Type B pancreatic cell (in vitro differentiated cells): ENCODE data around the gene CIAO3. TPM values are rescaled to one million over a fixed set of nuclear protein-coding genes. Genes with fewer than 3 reads are reported as not detected.
A peak's percentile ranks its signal among the peaks of the same experiment; 100 is the strongest.

Experiments used
- DNase-seq: peaks from one replicate; pipeline ENCODE4 v3.0.0; 2021; ENCODE audit warnings: mixed read lengths; ENCODE audit not compliant: unreplicated experiment; ENCODE audit errors: extremely low spot score
- H3K27ac Mint-ChIP-seq: 2 replicates; pipeline ENCODE4 v1.8.0; 2021; ENCODE audit warnings: mild to moderate bottlenecking, mixed read lengths
- H3K27me3 Mint-ChIP-seq: 2 replicates; pipeline ENCODE4 v1.8.0; 2021; ENCODE audit warnings: mixed read lengths
- H3K36me3 Mint-ChIP-seq: 2 replicates; pipeline ENCODE4 v1.8.0; 2021; ENCODE audit warnings: mixed read lengths
- H3K4me1 Mint-ChIP-seq: one replicate; pipeline ENCODE4 v1.8.0; 2021; ENCODE audit warnings: mixed read lengths; ENCODE audit not compliant: unreplicated experiment
- H3K4me3 Mint-ChIP-seq: 2 replicates; pipeline ENCODE4 v1.8.0; 2021; ENCODE audit warnings: mild to moderate bottlenecking, mixed read lengths
- H3K9me3 Mint-ChIP-seq: 2 replicates; pipeline ENCODE4 v1.8.0; 2021; ENCODE audit warnings: mixed read lengths
- total RNA-seq: library from RNA; stranded (reverse); gene quantifications from 2 replicates; pipeline ENCODE4 v1.2.1, GENCODE V29; 2021; ENCODE audit warnings: low replicate concordance
- TF ChIP-seq, protein P1 (sequence below): fragments of 200-600 bp; sonication (generic); conservative IDR thresholded peaks from 2 replicates; pipeline ENCODE4 v1.5.0; 2021; ENCODE audit warnings: antibody characterized with exemption, mild to moderate bottlenecking

The CIAO3 gene
- total RNA-seq, 1 donor from 2014 or later = 44.5 TPM

DNA sequence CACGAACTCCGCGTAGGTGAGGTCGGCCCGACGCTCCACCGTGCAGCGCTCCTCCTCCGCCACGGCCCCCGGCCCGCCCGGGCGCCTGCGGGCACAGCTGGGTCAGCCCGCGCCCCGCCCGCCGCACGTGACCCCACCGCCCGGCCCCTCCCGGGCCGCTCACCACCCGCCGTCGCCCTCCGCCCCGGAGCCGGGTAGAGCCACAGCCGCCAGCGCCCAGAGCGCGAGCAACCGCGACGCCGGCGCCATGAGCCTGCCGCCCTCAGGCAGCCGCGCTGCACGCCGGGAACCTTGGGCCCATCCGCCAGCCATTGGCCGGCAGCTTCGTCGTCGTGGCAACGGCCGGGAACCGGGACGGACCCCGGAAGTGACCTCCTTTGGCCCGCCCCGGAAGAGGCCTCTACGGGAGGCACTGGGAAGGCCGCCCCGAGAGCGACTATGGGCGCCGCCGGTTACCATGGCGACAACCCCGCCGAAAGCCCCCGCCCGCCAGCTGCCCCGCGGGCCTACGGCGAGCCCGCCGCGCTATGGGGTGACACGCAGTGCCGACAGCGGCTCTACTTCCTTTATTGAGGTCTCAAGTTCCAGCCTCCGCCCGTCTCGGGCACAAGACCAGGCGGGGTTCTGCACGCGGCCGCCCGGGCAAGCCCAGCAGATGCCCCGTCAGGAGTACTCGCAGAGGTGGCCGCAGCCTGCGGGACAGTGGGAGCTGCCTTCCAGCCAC is 56.6 kb downstream of the CIAO3 start, which contains the start of gene JMJD8:
JMJD8 (minus strand) TSS at position 264 of the 724 bp plus-strand sequence; CDS start at position 249, 15 bp downstream.
- Mint-ChIP-seq H3K9me3 (no peaks in the 10 kb centered on the region), H3K27me3 (no peaks in the 10 kb centered on the region), H3K36me3 (peaks cover 4% of the 10 kb centered on the region), H3K4me3 (peak within 1 kb of the TSS; percentile 84), H3K4me1 (peaks cover 7% of the 10 kb centered on the region), H3K27ac (peak within 1 kb of the TSS; percentile 31)
- peak; percentile 97 for DNase-seq
- TF ChIP-seq, protein P1, sequence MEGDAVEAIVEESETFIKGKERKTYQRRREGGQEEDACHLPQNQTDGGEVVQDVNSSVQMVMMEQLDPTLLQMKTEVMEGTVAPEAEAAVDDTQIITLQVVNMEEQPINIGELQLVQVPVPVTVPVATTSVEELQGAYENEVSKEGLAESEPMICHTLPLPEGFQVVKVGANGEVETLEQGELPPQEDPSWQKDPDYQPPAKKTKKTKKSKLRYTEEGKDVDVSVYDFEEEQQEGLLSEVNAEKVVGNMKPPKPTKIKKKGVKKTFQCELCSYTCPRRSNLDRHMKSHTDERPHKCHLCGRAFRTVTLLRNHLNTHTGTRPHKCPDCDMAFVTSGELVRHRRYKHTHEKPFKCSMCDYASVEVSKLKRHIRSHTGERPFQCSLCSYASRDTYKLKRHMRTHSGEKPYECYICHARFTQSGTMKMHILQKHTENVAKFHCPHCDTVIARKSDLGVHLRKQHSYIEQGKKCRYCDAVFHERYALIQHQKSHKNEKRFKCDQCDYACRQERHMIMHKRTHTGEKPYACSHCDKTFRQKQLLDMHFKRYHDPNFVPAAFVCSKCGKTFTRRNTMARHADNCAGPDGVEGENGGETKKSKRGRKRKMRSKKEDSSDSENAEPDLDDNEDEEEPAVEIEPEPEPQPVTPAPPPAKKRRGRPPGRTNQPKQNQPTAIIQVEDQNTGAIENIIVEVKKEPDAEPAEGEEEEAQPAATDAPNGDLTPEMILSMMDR = no peak

DNA sequence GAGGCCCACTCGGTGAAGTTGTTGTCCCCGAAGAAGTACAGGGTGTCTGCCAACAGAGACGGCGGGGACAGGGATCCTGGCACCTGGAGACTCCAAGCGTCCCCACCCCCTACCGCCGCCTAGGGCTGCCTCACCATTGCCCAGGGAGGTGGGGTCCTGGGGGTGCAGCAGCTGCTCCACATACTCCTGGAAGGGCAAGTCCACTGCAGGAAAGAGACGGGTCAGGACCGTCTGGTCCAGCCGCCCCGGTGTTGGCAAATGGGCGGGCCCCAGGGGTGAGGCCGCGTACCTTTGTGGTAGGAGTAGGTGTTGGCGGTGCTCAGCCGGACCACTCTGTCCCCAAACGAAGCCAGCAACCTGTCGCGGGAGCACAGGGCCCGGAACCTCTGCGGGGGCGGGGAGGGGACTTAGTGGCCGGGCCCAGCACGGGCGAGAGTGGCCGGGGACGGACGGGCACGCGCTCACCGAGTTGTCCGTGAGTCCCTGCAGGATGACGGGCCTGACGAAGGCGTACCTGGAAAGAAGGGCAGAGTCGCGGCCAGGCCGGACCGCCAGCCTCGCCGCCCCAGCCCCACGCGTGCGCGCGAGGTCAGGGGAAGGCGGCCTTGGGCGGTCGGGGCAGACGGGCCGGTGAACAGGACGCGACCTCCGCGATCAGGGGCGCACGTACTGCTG is 57.3 kb downstream of the CIAO3 start:
- H3K27ac Mint-ChIP-seq = peak overlapping the region; percentile 31
- DNase-seq = no peak
- H3K9me3 Mint-ChIP-seq = no peaks in the 10 kb centered on the region
- TF ChIP-seq, protein P1 = no peak
- peaks cover 4% of the 10 kb centered on the region for H3K36me3 Mint-ChIP-seq
- no peaks in the 10 kb centered on the region for H3K27me3 Mint-ChIP-seq
- peak overlapping the region; percentile 84 for H3K4me3 Mint-ChIP-seq
- peaks cover 3% of the 10 kb centered on the region for H3K4me1 Mint-ChIP-seq

DNA sequence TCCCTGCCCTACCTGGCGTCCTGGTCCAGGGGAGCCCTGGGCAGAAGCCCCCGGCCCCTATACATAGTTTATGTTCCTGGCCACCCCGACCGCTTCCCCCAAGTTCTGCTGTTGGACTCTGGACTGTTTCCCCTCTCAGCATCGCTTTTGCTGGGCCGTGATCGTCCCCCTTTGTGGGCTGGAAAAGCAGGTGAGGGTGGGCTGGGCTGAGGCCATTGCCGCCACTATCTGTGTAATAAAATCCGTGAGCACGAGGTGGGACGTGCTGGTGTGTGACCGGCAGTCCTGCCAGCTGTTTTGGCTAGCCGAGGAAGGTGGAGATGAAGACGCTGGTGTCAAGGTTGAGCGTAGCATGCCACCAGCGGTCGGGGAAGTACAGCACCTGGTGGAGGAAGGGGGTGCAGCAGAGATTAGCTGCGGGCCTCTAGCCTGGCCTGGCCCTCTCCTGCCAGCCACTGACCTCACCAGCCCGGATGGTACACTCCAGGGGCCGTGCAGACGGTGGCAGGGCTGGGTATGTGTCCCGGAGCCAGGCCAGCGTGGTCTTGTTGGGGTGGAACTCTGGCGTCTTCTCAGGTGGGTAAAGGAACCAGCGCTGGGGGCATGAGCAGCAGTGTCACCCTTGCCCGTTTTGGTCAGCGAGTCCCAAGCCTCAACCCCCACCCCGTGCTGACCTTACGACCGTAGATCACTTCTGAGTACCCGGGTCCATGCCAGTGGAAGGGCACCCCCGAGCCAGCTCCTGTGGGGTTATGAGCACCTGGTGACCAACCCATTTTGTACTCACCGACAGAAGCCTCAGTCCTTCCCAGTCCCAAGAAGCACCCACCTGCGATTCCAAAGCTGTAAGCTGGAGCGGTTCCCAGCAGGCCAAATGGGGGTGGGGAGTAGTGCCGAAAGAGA is 58.1 kb downstream of the CIAO3 start:
- peaks cover 4% of the 10 kb centered on the region for H3K36me3 Mint-ChIP-seq
- H3K9me3 Mint-ChIP-seq = no peaks in the 10 kb centered on the region
- H3K4me3 Mint-ChIP-seq = peak overlapping the region; percentile 84
- H3K27ac Mint-ChIP-seq = peak overlapping the region; percentile 74
- TF ChIP-seq, protein P1 = peak; percentile 18
- H3K27me3 Mint-ChIP-seq = no peaks in the 10 kb centered on the region
- no peak for DNase-seq
- H3K4me1 Mint-ChIP-seq = peaks cover 3% of the 10 kb centered on the region

DNA sequence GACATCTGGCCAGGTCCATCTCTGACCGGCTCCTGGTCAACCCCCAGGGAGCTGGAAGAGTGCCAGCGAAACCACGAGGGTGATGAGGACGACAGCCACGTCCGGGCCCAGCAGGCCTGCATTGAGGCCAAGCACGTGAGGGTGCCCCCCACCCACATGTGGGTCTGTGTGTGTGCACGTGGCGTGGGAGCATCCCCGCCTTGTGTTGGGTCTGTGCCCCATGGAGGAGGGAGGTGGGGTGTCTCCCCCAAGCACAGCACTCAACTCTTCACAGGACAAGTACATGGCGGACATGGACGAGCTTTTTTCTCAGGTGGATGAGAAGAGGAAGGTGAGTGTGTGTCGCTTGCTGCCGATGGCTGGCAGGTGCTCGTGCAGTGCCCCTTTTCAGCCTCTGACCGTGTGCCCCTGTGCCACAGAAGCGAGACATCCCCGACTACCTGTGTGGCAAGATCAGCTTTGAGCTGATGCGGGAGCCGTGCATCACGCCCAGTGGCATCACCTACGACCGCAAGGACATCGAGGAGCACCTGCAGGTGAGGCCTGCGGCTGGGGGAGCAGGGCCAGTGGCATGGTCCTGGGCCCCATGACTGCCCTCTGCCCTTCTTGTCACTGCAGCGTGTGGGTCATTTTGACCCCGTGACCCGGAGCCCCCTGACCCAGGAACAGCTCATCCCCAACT is 58.9 kb downstream of the CIAO3 start:
- Mint-ChIP-seq H3K4me1 (peaks cover 3% of the 10 kb centered on the region), H3K4me3 (peak overlapping the region; percentile 84), H3K9me3 (no peaks in the 10 kb centered on the region), H3K27me3 (no peaks in the 10 kb centered on the region), H3K36me3 (peaks cover 4% of the 10 kb centered on the region), H3K27ac (peak overlapping the region; percentile 9)
- TF ChIP-seq, protein P1 = no peak
- DNase-seq = no peak
